Measurements from ENCODE around the gene BORCS6.

DNA sequence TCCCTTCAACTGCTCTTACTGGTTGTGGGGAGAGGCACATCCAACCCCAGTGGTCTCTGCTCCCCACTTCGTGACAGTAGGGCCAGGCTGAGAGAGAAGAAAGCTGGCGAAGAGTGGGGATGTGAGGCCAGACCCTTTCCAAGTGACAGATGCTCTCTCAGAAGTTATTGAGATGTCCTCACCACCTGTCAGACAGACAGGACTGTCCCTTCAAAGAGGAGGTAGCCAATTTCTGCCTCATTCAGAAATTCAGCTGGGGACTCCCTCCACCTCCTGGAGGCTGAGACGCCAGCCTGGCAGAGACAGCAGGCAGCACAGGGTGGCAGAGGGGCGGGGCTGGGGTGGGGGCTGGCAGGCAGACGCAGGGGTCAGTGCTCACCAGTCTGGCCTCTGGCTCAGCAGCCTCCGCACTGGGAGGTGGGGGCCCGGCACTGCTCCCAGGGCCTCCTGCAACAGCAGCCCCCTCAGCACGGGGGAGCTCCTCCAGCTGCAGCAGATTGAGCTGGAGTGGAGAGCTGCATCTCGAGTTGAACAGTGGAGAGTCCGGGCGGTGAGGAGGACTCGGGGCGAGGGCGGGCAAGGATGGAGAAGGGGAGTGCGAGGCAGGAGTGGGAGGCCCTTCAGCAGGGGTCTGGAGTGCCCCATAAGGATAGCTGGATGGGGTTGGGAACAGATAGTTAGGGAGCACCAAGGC, 46.9 kb downstream of the BORCS6 start:
- TF ChIP-seq, protein P1, sequence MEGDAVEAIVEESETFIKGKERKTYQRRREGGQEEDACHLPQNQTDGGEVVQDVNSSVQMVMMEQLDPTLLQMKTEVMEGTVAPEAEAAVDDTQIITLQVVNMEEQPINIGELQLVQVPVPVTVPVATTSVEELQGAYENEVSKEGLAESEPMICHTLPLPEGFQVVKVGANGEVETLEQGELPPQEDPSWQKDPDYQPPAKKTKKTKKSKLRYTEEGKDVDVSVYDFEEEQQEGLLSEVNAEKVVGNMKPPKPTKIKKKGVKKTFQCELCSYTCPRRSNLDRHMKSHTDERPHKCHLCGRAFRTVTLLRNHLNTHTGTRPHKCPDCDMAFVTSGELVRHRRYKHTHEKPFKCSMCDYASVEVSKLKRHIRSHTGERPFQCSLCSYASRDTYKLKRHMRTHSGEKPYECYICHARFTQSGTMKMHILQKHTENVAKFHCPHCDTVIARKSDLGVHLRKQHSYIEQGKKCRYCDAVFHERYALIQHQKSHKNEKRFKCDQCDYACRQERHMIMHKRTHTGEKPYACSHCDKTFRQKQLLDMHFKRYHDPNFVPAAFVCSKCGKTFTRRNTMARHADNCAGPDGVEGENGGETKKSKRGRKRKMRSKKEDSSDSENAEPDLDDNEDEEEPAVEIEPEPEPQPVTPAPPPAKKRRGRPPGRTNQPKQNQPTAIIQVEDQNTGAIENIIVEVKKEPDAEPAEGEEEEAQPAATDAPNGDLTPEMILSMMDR (IDR thresholded peaks at IDR 0.05) = no peak
- no peak for TF ChIP-seq EZH2 (IDR thresholded peaks at IDR 0.05; ENCODE audit: borderline replicate concordance, insufficient read depth, low read depth, low read length, poor library complexity, severe bottlenecking)
